ENCODE measurements around the gene DNMT1.

The DNMT1 gene

DNA sequence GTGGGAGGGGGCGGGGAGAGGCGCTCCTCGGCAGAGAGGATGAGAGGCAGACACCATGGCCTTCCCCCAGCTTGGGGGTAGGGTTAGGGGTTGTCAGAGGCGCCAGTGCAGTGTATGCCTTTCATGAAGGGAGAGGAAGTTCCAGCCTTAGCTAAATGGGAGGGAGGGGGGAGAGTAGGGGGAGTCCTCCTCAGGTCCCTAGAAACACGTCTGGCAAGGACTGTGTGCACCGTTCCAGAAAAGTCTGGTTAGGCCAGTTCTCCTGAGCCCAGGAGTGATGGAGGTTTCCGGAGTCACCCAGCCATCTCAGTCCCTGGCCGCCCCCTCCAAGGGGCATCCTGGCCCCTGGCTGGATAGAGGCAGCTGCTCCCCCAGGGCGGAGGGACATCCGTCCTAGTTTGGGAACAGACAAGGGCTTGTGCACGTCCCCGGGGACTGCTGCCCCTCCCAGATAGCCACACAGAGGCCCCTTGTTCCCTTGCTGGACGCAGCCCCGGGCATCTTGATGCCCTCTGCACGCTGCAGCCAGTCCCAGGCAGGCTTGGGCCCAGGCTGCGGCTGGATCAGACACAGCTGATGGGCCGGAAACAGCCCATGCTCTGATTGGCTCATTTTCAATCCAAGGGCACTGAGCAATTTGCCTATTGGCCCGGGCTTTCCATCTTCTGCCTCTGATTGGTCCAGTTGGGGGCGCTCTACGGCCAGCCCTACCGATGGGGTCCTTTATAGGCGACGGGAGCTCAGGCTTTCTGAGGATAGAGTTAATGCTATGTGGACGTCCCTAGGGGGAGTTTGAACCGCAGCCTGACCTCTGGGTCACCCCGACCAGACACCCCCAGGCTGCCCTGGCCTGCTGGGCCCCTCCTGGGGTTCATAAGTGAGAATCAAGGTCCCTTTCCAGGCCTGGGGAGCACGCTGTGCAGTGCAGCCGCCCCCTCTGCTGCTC is 32.5 kb upstream of the DNMT1 start:
- TF ChIP-seq CTCF (IDR thresholded peaks at IDR 0.05; ENCODE audit: low read depth, low read length): peak; percentile 6
- no peak overlapping the region for H3K4me3 ChIP-seq (ENCODE audit: low read depth, low read length)
- in situ Hi-C loops (cut with HindIII; ENCODE audit: low sequenced_read_pairs): no loop called here
- no peak for DNase-seq (ENCODE audit: low read depth, low spot score)

DNA sequence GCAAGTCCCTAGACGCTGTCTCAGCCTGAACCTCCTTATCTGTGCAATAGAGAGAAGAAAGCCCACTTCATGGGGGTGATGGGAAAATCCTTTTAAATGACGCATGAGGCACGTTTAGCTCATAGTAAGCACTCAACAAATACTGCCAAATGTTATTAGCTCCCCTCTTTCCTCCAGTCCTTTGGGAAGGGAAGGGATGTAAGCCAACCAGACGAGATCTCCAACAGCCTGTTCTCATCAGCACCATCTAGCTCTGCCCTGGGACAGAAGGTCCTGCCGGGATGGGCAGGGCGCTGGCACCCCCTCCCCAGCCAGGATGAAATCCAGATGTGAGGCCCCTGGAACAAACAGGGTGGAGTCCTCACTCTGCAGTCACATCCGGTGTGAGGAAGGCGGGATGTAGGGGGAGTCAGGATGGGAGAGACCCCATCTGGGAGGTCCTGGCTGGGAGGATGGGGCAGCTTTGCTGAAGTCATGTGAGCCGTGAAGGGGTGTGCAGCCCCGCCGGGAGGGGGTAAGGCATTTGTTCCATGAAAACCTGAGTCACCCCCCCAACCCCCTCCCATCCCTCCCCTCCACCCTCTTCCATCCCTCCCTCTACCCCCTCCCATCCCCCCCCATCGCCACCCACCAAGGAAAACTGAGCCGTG is 31.7 kb upstream of the DNMT1 start:
- DNase-seq (ENCODE audit: low read depth, low spot score): peak; percentile 47
- TF ChIP-seq CTCF (IDR thresholded peaks at IDR 0.05; ENCODE audit: low read depth, low read length): no peak
- in situ Hi-C loops (cut with HindIII; ENCODE audit: low sequenced_read_pairs): no loop called here
- H3K4me3 ChIP-seq (ENCODE audit: low read depth, low read length): no peak overlapping the region

DNA sequence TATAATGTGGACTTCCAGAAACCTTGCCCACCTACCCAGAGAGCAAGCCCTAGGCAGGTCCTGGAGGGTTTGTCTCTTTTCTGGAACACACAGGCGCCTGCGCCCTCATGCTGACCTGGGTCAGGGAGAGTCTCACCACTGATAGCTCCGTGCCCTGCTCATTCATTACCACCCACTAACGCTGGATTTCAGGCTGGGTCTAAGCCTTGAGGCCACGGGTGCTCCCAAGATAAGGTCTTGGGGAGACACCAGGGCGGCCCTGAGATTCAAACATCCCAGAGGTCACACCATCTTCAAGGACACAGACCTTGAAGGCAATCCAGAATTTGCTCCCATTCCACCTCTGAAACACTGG is 31.2 kb upstream of the DNMT1 start:
- TF ChIP-seq CTCF (IDR thresholded peaks at IDR 0.05; ENCODE audit: low read depth, low read length): no peak
- no peak for DNase-seq (ENCODE audit: low read depth, low spot score)
- in situ Hi-C loops (cut with HindIII; ENCODE audit: low sequenced_read_pairs): no loop called here
- no peak overlapping the region for H3K4me3 ChIP-seq (ENCODE audit: low read depth, low read length)

DNA sequence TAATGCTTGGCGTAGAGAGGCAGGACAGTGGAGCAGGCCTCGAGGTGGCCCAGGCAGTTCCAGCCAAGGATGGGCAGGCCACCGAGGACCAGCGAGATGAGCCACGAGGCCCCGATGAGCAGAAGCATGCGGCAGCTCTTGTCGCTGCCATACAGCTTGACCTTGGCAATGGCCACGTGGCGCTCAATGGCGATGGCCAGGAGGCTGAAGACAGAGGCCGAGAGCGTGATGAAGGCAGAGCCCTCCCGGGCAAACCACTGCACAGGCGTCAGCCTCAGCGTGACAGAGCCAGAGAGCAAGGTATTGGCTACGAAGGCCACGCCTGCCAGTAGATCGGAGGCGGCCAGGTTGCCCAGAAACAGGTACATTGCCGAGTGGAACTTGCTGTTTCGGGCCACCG is 29.6 kb upstream of the DNMT1 start:
- no peak for TF ChIP-seq CTCF (IDR thresholded peaks at IDR 0.05; ENCODE audit: low read depth, low read length)
- in situ Hi-C loops (cut with HindIII; ENCODE audit: low sequenced_read_pairs): no loop called here
- no peak for DNase-seq (ENCODE audit: low read depth, low spot score)
- no peak overlapping the region for H3K4me3 ChIP-seq (ENCODE audit: low read depth, low read length)

DNA sequence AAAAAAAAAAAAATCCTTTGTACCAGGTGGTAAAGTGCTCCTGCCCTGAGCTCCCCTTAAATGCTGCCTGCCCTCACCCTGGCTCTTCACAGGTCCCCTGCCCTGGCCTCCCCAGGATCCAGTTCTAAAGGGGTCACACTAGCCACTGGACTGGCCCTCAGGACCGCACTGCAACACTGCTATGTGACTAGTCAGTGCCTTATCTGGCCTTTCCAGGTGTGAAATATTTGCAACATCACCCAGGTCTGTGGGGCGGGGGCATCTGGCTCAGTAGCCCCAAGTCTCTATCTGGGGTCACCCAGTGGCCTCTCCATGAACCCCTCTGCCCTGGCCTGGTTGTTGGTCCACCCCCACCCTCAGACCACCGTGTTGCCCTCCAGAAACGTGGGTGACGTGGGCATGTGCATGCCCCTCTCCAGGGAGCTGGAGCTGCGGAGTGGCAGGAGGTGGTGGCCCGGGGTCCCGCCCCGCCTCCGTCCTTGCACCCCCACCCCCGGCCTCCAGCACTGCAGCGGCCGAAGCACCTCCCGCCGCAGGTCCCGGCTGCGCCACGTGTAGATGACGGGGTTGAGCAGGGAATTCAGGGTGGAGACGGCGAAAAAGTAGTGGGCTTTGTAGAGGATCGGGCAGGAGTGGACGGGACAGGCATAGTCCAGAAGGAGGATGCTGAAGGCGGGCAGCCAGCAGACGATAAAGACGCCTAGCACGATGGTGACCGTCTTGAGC is 28.9 kb upstream of the DNMT1 start:
- in situ Hi-C loops (cut with HindIII; ENCODE audit: low sequenced_read_pairs): no loop called here
- no peak overlapping the region for H3K4me3 ChIP-seq (ENCODE audit: low read depth, low read length)
- TF ChIP-seq CTCF (IDR thresholded peaks at IDR 0.05; ENCODE audit: low read depth, low read length): no peak
- DNase-seq (ENCODE audit: low read depth, low spot score): no peak

- DNase-seq (ENCODE audit: low read depth, low spot score): no peak
Observed at GRCh38 chr19:10222201-10222890, 27.6 kb upstream of the DNMT1 start.

More at GRCh38 chr19:10222201-10222890, 27.6 kb upstream of the DNMT1 start:
- no peak overlapping the region for H3K4me3 ChIP-seq (ENCODE audit: low read depth, low read length)
- in situ Hi-C loops (cut with HindIII; ENCODE audit: low sequenced_read_pairs): no loop called here
- TF ChIP-seq CTCF (IDR thresholded peaks at IDR 0.05; ENCODE audit: low read depth, low read length): no peak

Data from astrocyte of the spinal cord (primary cell).